GM21447 (cell line): ENCODE measurements around the gene LGALS7.
"Not testable (repeated sequence)": the region's sequence is repeated elsewhere in the genome, so short reads cannot be mapped to it uniquely, and the experiment has no call there.

Source experiments
- ATAC-seq: cut with Tn5 transposase; IDR thresholded peaks from one replicate; pipeline ENCODE4 v1.9.1; 2021; ENCODE audit not compliant: unreplicated experiment

The LGALS7 gene

DNA sequence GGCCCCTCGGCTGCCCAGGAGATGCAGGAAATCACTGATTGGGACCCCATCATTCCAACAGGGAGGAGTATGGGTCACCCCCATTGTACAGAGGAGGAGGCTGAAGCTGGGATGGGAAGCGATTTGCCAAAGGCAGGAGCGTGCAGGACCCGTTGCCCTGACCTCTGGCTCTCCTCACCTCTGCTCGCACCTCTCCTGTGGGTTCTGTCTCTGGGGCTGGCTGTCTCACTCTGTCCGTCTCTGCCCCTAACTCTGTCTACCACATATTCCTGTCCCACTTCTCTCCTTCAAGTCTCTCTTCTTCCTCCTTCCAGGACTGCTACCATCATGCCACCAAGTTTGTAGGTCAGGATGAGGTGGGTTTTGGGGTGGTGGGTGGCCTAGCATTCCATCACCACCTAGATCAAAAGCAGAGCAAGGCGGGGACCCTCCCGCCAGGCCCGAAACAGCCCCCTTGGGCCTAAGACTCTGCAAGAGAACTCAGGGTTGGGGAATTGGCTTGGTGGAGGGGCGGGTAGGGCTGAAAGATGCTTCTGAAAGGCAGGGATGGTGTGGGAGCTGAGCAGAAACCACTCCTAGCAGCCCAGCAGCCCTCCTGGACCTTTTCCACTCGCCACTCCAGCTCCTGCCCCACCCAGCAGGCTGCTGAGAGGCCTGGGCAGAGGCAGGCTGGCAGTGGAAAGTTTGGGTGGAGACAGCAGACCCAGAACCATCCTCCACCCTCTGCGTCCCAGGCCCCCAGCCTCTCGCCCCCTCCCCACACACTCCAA is 1.0 kb upstream of the LGALS7 start:
- ATAC-seq, result no peak

DNA sequence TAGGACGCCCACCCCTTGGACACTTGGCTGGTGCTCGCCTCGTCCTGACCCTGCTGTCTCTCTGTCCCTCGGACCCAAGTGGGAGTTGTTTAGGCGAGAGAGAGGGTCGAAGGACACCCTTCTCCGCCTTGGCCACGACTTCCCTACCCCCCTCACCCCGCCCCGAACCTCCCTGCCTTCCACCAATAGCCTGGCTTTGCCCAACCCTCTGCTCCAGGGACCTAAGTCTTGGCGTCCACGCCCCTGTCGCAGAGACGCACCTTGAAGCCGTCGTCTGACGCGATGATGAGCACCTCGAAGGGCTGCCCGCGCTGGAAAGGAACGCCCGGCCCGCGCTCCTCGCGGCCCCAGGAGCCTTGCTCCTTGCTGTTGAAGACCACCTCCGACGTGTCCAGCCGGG is 1.7 kb downstream of the LGALS7 start:
- ATAC-seq, result not testable (repeated sequence)

DNA sequence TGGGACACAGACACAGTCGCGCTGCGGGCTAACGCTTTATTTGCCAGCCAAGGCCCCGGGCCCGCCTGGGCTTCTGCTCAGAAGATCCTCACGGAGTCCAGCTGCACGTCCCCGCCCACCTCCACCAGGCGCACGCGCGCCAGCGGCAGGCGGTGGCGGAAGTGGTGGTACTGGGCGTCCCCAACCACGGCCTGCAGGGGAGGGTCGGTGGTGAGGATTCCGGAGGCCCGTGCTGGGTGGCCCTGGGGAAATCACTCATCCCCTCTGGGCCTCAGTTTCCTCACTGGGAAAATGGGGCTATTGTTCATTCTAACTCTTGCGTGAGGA is 2.4 kb downstream of the LGALS7 start:
- not testable (repeated sequence) for ATAC-seq

DNA sequence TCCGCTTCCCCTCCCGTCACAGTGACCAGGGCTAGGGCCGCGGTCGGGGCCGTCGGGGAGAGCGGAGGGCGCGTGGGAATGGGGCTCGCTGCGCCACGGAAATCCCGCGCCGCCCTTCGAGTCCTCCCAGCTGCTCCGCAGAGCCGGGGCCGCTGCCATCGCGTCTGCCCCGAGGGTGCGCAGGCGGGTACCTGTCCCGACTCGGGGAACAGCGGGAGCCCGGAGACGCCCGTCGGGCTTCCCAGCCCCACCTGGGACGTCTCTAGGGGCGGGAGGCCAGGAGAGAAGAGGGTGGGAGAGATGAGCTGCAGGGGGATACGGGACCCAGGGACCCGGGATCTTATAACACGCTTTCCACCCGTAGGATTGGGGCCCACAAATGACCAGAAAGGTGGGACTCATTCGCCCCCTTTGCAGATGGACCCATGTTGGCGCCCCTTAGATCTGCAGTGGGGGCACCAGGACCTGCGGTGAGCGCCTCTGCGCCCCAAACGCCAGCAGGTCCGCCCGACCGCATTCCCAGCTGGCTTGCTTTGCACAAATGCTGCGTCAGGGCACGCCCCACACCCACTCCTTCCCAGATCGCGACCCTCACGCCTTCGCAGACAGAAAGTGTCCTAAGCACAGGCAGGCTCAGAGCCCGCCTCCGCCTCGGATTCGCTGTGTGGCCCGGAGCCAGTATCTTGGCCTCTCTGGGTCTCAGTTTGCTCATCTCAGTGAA is 2.9 kb downstream of the LGALS7 start:
- peak; percentile 7 for ATAC-seq

DNA sequence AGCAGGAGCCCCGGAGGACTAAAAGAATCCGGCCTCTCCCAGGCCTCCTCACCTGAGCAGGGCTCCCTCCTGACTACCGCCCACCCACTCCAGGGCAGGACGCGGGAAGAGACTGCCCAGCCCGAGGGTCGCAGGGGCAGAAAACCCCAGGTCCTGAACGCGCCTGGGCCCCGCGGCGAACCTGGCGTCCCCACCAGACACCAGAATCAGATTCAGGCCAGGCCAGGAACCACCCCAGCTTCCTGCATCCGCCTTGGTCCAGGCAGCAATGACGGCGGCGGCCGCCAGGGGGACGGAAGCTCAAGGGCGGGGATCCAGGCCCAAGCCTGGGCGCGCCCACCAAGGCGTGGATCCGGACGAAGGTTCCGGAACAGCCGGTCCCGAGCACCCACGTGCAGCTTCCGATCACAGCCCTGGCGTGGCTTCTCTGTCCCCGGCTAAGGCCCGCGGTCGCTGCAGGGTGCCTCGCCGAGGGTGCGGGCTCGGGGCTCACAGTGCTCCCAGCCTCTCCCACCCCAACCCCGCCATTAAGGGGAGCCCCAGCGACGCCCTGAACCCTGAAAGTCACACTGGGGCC is 3.6 kb downstream of the LGALS7 start:
- ATAC-seq, result peak; percentile 50

DNA sequence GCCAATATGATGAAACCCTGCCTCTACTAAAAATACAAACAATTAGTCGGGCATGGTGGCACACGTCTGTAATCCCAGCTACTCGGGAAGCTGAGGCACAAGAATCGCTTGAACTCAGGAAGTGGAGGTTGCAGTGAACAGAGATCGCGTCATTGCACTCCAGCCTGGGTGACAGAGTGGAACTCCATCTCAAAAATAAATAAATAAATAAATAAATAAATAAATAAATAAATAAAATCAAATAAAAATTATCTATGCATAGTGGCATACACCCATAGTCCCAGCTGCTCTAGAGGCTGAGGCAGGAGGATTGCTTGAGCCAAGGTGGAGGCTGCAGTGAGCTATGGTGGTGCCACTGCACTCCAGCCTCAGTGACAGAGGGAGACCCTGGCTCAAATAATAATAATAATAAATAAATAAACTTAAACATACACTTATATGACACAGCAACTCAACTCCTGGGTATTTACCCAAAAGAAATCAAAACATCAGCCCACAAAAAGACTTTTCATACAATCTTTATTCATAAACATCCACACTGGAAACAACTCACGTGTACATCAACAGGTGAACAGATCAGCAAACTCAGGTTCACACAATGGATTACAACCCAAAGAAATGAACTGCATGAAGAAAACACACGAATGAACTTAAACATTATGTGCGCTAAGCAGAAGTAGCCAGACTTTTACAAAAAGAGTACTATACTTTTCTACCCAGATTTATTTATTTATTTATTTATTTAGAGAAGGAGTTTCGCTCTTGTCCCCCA is 6.9 kb downstream of the LGALS7 start:
- no peak for ATAC-seq

DNA sequence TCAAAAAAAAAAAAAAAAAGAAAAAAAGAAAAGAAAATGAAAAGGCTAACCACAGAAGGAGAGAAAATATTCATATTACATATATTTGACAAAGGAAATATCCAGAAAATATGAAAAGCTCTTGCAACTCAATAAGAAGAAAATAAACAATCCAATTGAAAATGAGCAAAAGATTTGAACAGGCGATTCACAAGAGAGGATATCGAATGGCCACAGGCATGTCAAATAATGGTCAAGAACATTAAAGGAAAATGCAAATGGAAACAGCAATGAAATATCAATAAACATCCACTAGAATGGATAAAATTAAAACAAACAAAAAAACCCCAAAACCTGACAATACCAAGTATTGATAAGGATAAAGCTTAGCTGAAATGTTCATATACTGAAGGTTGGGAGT is 8.1 kb downstream of the LGALS7 start:
- no peak for ATAC-seq

DNA sequence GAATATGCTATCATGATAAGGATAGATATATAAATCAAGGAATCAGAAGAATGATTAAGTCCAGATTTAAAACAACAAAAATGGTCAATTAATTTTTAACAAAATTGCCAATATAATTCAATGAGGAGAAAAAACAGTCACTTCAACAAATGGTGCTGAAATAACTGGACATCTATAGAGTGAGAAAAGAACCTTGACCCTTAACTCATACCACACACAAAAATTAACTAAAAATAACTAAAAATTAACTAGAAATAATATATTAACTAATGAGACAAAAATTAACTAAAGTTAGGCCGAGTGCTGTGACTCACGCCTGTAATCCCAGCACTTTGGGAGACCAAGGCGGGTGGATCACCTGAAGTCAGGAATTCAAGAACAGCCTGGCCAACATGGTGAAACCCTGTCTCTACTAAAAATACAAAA is 9.5 kb downstream of the LGALS7 start:
- no peak for ATAC-seq

DNA sequence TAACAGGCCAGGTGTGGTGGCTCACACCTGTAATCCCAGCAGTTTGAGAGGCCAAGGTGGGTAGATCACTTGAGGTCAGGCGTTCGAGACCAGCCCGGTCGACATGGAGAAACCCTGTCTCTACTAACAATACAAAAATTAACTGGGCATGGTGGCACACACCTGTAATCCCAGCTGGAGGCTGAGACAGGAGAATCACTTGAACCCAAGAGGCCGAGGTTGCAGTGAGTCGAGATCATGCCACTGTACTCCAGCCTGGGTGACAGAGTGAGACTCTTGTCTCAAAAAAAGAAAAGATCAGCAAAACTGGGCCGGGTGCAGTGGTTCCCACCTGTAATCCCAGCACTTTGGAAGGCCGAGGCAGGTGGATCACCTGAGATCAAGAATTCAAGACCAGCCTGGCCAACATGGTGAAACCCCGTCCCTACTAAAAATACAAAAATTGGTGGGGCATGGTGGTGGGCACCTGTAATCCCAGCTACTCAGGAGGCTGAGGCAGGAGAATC is 11.4 kb downstream of the LGALS7 start:
- ATAC-seq, result not testable (repeated sequence)

DNA sequence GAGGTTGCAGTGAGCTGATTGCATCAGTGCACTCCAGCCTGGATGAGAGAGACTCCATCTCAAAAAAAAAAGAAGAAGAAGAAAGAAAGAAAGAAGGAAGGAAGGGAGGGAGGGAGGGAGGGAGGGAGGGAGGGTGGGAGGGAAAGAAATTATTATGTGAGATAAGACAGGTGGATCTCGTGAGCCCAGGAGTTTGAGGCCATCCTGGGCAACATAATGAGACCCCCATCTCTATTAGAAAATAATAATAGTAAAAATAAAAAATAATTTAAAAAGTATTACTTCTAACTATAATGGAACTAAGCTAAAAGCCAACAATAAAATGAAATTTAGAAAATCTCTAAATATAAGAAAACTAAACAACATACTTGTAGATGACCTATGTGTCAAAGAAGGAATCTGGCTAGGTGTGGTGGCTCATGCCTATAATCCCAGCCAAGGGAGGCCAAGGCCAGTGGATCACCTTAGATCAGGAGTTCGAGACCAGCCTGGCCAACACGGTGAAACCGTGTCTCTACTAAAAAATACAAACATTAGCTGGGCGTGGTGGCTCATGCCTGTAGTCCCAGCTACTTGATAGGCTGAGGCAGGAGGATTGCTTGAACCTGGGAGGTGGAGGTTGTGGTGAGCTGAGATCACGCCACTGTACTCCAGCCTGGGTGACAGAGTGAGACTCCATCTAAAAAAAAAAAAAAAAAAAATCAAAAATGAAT is 12.4 kb downstream of the LGALS7 start:
- not testable (repeated sequence) for ATAC-seq

DNA sequence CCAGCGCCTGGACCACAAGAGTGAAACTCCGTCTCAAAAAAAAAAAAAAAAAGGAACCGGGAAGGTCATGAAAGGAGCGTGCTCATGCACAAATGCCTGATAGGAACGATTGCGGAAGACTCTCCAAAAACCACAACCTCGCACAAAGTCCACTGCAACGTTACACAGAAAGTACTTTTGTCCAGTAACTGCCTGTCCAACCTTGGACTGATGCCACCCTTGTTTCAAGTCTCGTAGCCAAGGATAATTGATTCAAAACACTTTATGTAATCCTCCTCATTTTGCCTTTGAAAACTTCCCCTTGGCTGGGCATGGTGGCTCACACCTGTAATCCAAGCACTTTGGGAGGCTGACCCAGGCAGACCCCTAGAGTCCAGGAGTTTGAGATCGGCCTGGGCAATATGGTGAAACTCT is 13.7 kb downstream of the LGALS7 start:
- ATAC-seq, result no peak

DNA sequence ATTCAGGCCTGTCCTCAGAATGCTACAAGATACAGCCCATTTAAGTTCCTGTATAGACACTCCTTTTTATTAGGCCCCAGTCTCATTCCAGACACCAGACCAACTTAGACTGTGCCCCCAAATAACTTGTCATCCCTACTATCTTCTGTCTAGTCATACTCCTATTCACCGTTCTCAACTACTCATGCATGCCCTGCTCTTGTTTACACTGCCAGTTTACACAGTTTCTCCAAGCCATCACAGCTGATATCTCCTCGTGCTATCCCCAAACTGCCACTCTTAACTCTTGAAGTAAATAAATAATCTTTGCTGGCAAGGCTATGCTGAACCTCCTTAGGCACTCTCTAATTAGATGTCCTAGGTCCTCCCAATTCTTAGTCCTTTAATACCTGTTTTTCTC is 19.1 kb downstream of the LGALS7 start:
- not testable (repeated sequence) for ATAC-seq

DNA sequence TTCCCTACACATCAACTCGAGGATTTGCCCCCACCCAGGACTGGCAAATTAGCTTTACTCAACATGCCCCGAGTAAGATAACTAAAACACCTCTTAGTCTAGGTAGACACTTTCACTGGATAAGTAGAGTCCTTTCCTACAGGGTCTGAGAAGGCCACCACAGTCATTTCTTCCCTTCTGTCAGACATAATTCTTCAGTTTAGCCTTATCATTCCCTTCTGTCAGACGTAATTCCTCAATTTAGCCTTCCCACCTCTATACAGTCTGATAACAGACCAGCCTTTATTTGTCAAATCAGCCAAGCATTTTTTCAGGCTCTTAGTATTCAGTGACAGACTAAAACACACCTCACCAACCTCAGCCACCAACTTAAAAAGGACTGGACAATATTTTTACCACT is 19.5 kb downstream of the LGALS7 start:
- ATAC-seq, result not testable (repeated sequence)

DNA sequence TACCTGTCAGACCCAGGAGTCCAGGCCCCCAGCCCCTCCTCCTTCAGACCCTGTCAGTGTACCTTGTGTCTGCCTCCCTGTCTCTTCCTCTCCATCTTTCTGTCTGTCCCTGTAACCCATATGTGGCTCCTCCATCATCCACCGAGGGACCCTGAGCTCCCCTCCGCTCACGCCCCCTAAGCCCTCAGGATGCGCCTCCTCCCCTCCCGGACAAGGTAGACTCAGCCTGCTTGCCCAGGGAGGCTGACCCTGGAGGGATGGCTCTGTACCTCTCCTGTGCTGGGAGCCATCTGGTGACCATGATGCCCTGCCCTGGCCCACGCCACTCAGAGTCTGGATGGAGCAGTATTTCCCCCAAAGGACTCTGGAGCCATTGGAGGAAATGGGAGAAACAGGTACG is 28.0 kb downstream of the LGALS7 start:
- ATAC-seq, result no peak

DNA sequence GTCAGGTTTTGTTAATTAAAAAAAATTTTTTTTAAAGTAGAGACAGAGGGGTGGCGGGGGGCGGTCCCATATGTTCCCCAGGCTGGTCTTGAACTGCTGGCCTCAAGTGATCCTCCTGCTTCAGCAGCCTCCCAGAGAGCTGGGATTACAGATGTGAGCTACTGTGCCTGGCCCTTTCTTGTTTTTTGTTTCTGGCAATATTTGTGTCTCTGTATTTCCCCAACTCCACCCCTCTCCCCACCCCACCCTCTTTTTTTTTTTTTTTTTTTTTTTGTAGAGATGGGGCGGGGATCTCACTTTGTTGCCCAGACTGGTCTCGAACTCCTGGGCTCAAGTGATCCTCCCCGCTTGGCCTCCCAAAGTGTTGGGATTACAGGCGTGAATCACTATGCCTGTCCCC is 28.4 kb downstream of the LGALS7 start:
- no peak for ATAC-seq

DNA sequence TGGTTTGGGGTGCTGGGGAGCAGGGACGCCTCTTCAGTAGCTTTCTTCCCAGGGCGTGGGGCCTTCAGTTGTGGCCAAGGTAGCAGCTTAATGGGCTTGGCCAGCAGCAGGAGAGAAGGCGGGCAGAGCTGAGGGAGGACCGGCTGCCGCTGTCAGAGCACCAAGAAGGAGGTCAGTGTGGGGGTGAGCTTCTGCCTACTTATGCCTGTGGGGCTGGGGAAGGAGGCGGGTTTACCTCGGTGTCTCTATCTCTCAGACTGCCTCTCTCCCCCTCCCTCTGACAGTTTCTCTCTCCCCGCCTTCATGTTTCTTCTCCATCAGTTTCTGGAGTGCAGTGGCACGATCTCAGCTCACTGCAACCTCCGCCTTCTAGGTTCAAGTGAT is 29.0 kb downstream of the LGALS7 start, which contains the start of gene CAPN12:
Gene CAPN12 (minus strand): TSS at position 177 of the 384 bp plus-strand sequence. CDS start 309 bp downstream, outside the sequence.
- ATAC-seq, result no peak

DNA sequence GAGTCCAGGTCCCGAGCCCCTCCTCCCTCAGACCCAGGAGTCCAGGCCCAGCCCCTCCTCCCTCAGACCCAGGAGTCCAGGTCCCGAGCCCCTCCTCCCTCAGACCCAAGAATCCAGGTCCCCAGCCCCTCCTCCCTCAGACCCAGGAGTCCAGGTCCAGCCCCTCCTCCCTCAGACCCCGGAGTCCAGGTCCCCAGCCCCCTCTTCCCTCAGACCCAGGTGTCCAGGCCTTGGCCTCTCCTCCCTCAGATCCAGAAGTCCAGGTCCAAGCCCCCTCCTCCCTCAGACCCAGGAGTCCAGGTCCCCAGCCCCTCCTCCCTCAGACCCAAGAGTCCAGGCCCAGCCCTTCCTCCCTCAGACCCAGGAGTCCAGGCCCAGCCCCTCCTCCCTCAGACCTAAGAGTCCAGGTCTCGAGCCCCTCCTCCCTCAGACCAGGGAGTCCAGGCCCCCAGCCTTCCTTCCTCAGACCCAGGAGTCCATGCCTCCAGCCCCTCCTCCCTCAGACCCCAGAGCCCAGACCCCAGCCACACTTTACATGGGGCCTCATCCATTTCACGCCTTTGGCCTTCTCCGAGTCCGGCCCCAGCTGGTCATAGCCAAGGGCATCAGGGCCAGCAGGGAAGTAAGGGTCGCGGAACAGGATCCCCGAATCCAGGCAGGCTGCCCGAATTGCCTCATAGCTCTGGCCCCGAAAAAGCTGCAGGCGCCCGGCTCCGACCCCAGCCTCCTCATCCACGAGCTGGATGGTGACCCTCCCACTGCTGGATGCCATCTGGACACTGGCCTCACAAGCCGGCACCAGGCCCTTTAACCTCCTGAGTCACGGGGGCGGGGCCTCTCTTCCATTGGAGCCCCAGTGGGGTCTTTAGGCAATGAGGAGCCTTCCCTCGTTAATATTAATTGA is 29.7 kb downstream of the LGALS7 start:
- ATAC-seq, result no peak

DNA sequence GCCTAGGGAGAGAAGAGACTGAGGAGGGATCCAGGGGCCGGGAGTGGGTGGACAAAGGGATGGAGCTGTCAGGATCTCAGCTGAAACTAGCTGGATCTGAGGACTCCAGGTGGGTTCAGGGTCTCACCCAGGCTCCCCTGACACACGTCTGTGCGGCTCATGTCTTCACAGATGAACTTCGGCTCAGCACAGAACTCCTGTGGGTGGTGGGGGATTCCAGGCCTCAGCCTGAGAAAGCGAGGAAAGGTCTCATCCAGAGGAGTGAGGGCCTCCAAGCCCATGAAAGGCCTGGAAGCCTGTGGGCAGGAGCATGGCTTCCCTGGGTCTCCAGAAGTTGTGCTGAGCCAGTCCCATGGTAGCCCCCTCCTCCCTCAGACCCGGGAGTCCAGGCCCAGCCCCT is 30.4 kb downstream of the LGALS7 start:
- no peak for ATAC-seq

DNA sequence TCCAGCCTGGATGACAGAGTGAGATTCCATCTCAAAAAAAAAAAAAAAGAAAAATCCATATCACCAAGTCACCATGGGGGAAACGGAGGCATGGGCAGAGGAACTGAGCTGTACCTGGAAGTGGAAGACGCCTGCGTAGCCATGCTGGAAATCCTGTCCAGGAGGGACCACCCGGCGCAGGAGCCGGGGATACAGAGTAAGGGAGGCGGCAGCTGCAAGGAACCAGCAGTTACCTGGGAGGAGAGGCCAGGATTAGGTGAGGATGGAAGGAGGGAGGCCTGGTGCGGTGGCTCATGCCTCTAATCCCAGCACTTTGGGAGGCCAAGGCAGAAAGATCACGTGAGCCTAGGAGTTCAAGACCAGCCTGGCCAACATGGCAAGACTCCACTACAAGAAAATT is 31.0 kb downstream of the LGALS7 start:
- ATAC-seq, result no peak

DNA sequence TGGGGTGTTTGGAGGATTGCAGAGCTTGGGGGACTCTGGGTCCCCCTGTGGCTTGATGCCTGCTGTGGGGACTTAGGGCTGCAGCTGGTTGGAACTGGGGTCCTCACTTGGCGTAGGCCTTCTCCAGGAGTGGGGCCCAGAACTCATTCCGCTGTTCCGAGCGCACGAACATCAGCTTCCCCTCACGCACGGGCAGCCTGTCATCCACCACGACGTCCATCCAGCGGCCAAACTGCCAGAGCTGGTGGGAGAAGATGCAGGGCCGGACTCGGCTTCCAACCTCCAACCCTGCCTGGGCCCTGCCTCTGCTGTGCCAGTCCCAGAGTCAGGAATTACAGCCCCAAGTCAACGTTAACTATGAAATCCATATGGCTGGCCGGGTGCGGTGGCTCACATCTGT is 31.6 kb downstream of the LGALS7 start:
- ATAC-seq, result no peak
